ENCODE results near the gene CHRND. TPM values are rescaled to one million over a fixed set of nuclear protein-coding genes. Genes with fewer than 3 reads are reported as not detected.

Gene CHRND
- total and polyA plus RNA-seq, 2 of the 8 experiments (the other 6 are each of a cell fraction or from before 2014, with no cell fraction given), result 0.24 TPM; not detected in 1

- Histone ChIP-seq H3K9me3 (ENCODE audit: insufficient read depth in 2 of 2, low read depth in 1 of 2, low read length in 1 of 2) (0 out of 4 replicates have a peak, but pooled peaks cover 0 to 5% of the 10 kb centered on the region in 2 experiments), H3K27ac (ENCODE audit: low read depth, low read length) (no peak overlapping the region), H3K4ac (replicated peaks; ENCODE audit: insufficient read length, low read depth, low read length) (no peak overlapping the region), H3K9ac (replicated peaks in 1 of 4; ENCODE audit: extremely low read depth in 1 of 4, low read depth in 3 of 4, low read length in 3 of 4) (no peak overlapping the region), H2BK120ac (replicated peaks; ENCODE audit: low read depth, low read length) (no peak overlapping the region), H3K23ac (ENCODE audit: insufficient read length) (no peak overlapping the region), H2AFZ (ENCODE audit: low read length) (no peak overlapping the region), H4K8ac (ENCODE audit: extremely low read depth, insufficient read depth, low read length) (no peak overlapping the region; the same call in none of the 2 replicates), H3K14ac (ENCODE audit: insufficient read length) (no peak overlapping the region), H2BK15ac (ENCODE audit: low read length) (no peak overlapping the region), H3K4me2 (ENCODE audit: insufficient read depth in 1 of 2, low read depth in 2 of 2, low read length in 2 of 2) (no peak overlapping the region), H4K20me1 (replicated peaks in 1 of 2; ENCODE audit: control insufficient read depth in 1 of 2, insufficient read depth in 2 of 2, low read length in 2 of 2) (no peaks in the 10 kb centered on the region), H2AK5ac (ENCODE audit: low read depth, low read length) (no peak overlapping the region), H2BK20ac (ENCODE audit: low read length) (no peak overlapping the region), H3K36me3 (ENCODE audit: control insufficient read depth in 2 of 4, insufficient read depth in 4 of 4, low read length in 3 of 4) (no peaks in the 10 kb centered on the region), H4K91ac (replicated peaks; ENCODE audit: insufficient read length, low read length) (no peak overlapping the region), H3K4me3 (ENCODE audit: extremely low read depth in 1 of 4, insufficient read depth in 2 of 4, low read depth in 3 of 4, low read length in 4 of 4) (no peak overlapping the region), H3K18ac (ENCODE audit: extremely low read depth, low read length) (no peak overlapping the region), H3K56ac (replicated peaks; ENCODE audit: insufficient read length, low read depth, low read length) (no peak overlapping the region), H2BK5ac (ENCODE audit: low read depth, low read length) (no peak overlapping the region), H3K4me1 (replicated peaks in 1 of 4; ENCODE audit: control insufficient read depth in 3 of 4, insufficient read depth in 4 of 4, low read length in 3 of 4) (peaks cover 0 to 12% (median 6%) of the 10 kb centered on the region in 4 experiments; a peak in 6 of 7 replicates), H3K79me2 (ENCODE audit: control insufficient read depth in 1 of 2, insufficient read depth in 2 of 2, low read length in 2 of 2) (no peaks in the 10 kb centered on the region), H3K27me3 (replicated peaks in 1 of 4; ENCODE audit: control insufficient read depth in 3 of 4, extremely low read depth in 1 of 4, insufficient read depth in 3 of 4, low read length in 3 of 4) (no peaks in the 10 kb centered on the region), H4K5ac (ENCODE audit: insufficient read length, low read depth, low read length) (no peak overlapping the region), H2BK12ac (ENCODE audit: low read depth, low read length) (no peak overlapping the region), H3K79me1 (ENCODE audit: low read depth, low read length) (no peaks in the 10 kb centered on the region), H3K23me2 (ENCODE audit: low read depth, low read length) (0 out of 2 replicates have a peak, but pooled peaks cover 1% of the 10 kb centered on the region)
- DNase-seq (ENCODE audit: low read depth in 1 of 2, low spot score in 2 of 2), result no peak
- TF ChIP-seq KDM1A (IDR thresholded peaks at IDR 0.05; ENCODE audit: borderline replicate concordance, low read length) (no peak), CBX8 (IDR thresholded peaks at IDR 0.05; ENCODE audit: borderline replicate concordance, low read depth, low read length) (no peak), ASH2L (IDR thresholded peaks at IDR 0.05; ENCODE audit: low read length) (no peak), SIRT6 (IDR thresholded peaks at IDR 0.05; ENCODE audit: low read length) (no peak), RAD21 (IDR thresholded peaks at IDR 0.05 in 1 of 2, conservative IDR thresholded peaks at IDR 0.05 in 1 of 2; ENCODE audit: low read depth in 2 of 2, low read length in 2 of 2) (no peak), MAFK (IDR thresholded peaks at IDR 0.05; ENCODE audit: low read depth, low read length) (no peak), TEAD4 (IDR thresholded peaks at IDR 0.05; ENCODE audit: low read depth, low read length) (no peak), BCL11A (IDR thresholded peaks at IDR 0.05; ENCODE audit: low read depth in 2 of 2, low read length in 2 of 2) (no peak)
- TF ChIP-seq, protein P1, sequence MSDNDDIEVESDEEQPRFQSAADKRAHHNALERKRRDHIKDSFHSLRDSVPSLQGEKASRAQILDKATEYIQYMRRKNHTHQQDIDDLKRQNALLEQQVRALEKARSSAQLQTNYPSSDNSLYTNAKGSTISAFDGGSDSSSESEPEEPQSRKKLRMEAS (IDR thresholded peaks at IDR 0.05), result no peak
- 88% methylated on average over 13 of the region's 13 CpGs; no CpG with 5 or more reads in 1 of the 2 experiments for WGBS, 2 experiments (ENCODE audit: extremely low coverage in 1 of 2, insufficient coverage in 1 of 2, insufficient read length in 1 of 2, insufficient replicate concordance in 2 of 2, low coverage in 1 of 2, low lambda C conversion rate in 2 of 2, missing lambda C conversion rate in 1 of 2)
- FAIRE-seq, result no peak
- ChIA-PET CTCF (ENCODE audit: partially characterized antibody) (interaction anchor here (0.6 to 2.1 kb wide), 7 partner anchors 8 to 212 kb away, joined by 3 to 12 read pairs (median 5); partner anchors contain the start of gene CHRND), POLR2A (ENCODE audit: partially characterized antibody) (interaction anchor here (0.6 to 2.4 kb wide), 5 partner anchors 10 to 278 kb away, joined by 3 to 12 read pairs (median 3); no protein-coding TSS in a partner anchor)
Measured at GRCh38 chr2:232533944-232534710, 8.2 kb downstream of the CHRND start.
